Right ventricle myocardium inferior (tissue), 1 donor: ENCODE data around the gene NCKAP5. TPM values are rescaled to one million over a fixed set of nuclear protein-coding genes. Genes with fewer than 3 reads are reported as not detected.
"Not testable (repeated sequence)": the region's sequence is repeated elsewhere in the genome, so short reads cannot be mapped to it uniquely, and the experiment has no call there.

Experiments
- ATAC-seq: fragments of 200-7000 bp; cut with Tn5 transposase; one replicate; pipeline ENCODE4 v1.9.1; 2020; ENCODE audit warnings: mild to moderate bottlenecking, moderate library complexity
- DNase-seq: peaks from one replicate; pipeline ENCODE4 v3.0.0; 2021; ENCODE audit errors: missing footprints
- intact Hi-C: fragments of 100-400 bp; cut with DNase I; formaldehyde crosslinking; loops from one replicate; pipeline ENCODE4 v1.11.0; 2022
- total RNA-seq: library from RNA; stranded (reverse); fragmentation: NEBNext Ultra II Directional; extraction: Animal tissue kit (Norgen Biotek cat#: 25700); gene quantifications from one replicate; pipeline ENCODE4 v1.2.1, GENCODE V29; 2021
- donor health status: DM: no; HTN: yes; CAD: no; lungs with severe emphysema.

Gene NCKAP5
- total RNA-seq, 1 donor from 2014 or later, result 4.3 TPM

- ATAC-seq (no peak), DNase-seq (no peak)
- intact Hi-C loops, result no loop called here
Observed at GRCh38 chr2:132733094-132733493, 835.2 kb downstream of the NCKAP5 start.

DNA sequence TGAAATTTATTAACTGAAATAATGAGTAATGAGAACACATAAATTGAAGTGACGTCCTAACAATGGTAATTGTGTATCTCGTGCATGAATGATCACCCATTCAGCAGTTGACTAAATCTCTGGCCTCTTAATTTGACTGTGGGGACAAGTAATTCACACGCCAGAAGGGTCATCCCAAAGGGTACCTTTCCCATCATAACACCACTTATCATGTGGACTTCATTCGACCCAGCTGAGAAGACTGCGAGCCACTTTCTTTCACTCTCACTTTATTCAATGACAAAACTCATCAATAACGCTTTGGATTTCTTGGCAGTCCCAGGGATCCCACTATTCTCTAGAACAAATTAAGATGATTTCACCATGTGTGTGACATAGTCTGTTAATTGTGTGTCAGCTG is 835.6 kb downstream of the NCKAP5 start:
- DNase-seq (no peak), ATAC-seq (no peak)
- intact Hi-C loops, result no loop called here

DNA sequence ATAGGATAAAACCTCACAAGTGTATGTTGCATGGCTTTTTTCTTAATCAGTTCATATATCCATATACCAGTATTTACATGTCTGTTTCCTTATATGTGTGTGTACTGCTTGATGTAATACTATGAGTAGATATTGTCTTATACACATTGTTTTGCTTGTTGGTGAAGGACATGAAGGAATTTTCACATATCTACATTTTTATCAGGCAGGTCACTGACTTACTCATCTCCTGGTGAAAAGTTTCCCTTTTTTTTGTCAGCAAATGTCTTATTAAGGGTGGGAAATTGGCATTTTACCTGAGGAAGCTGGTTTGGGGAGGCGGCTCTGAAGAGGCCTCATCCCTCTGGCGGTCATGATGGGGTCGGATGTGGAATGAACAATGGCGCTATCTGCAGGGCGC is 836.8 kb downstream of the NCKAP5 start:
- intact Hi-C loops, result no loop called here
- ATAC-seq (no peak), DNase-seq (no peak)

DNA sequence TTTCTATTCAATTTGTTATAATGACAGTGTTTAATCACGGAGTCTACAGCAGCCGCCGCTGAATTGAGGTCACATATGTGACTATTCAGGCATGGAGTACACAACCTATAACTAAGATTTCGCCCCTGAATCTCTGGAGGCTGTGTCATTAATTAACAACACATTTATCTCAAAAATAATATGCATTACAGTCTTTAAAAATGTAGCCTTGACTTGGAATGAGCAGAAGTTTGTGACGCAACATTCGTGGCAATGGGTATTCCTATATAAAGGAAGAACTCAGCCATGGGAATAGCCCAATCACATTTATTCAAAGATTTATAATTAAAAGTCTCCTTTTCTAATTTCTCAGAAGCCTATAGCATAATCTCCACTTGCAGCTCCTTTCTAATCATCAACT is 837.7 kb downstream of the NCKAP5 start:
- ATAC-seq (no peak), DNase-seq (no peak)
- intact Hi-C loops, result no loop called here

- intact Hi-C loops, result no loop called here
- ATAC-seq (no peak), DNase-seq (no peak)
Observed at GRCh38 chr2:132729522-132729921, 838.7 kb downstream of the NCKAP5 start.

DNA sequence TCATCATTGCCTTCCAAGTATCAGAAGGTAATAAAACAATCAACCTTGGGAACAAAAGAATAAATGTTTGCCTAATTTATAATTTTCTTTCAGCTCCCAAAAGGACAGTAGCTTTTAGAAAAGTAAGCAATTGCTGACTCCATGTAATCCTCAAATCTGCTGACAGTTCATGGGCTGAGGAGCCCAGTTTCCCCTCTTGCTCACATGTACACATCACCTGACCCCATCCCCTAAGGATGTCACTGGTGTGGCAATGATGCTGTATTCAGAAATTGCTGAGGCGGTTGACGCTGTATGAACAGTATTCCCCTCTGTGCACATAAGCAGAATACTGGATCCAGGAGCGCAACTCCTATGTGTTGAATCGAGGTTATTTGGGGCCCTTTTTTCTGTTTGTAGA is 842.1 kb downstream of the NCKAP5 start:
- ATAC-seq (no peak), DNase-seq (no peak)
- intact Hi-C loops, result no loop called here

GRCh38 chr2:132725748-132726147 is 842.5 kb downstream of the NCKAP5 start:
- no peak for ATAC-seq
- no peak for DNase-seq
- intact Hi-C loops, result no loop called here

GRCh38 chr2:132725148-132725547 is 843.1 kb downstream of the NCKAP5 start:
- DNase-seq, result no peak
- no peak for ATAC-seq
- intact Hi-C loops, result no loop called here

DNA sequence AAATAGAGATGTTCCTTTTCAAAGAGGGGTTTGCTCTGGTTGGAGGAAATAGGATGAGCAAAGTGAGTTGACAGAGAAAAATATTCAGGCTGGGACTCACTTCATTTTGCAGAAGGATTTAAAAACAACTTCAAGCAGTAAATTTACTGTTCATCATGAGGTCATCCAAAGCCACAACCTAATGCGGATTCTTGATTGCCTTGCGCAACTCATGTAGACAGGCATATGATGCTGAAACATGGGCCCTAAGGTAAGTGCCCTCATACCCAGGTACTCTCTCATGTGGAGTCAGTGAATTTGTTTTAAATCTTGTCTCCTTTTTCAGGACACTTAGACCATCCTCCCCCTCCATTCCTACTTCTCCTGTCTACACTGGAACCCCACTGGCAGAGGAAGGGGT is 846.3 kb downstream of the NCKAP5 start:
- intact Hi-C loops, result no loop called here
- ATAC-seq, result no peak
- no peak for DNase-seq

DNA sequence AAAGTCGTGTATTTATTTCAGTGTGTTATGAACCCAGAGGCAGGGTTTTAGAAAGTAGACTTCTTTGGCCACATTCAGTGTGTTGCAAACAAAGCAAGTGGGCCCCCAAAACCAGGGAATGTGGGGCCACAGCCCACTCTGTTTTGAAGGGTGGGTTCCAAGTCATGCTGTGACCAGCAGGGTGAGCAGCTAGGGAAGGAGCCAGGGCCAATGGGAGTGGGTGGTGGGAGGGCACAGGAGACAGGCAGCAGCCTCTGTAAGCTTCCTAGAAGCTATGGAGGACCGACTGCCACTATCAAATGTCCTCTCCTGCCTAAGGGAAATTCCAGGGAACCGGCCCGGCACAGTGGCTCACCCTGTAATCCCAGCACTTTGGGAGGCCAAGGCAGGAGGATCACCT is 847.9 kb downstream of the NCKAP5 start:
- intact Hi-C loops, result no loop called here
- ATAC-seq, result no peak
- no peak for DNase-seq

DNA sequence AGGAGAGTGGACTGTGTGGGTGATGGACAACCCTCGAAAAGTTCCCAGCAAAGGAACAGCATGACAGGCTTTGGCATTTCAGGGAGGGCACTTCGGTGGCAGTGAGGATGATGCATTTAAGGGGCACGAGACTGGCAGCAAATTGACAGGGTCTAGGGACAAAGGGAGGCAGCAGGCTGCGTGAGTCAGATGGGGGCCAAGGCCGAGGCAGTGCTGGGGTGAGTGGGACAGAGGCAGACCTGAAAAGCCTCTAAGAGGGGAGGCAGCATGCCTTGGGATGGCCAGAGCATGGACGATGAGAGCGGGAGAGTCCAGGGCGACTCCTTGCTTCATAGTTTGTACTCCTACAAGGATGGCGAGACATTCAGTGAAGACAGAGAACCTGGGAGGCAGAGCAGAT is 848.8 kb downstream of the NCKAP5 start:
- intact Hi-C loops, result no loop called here
- DNase-seq, result no peak
- no peak for ATAC-seq

GRCh38 chr2:132716954-132717353 is 851.3 kb downstream of the NCKAP5 start:
- intact Hi-C loops, result no loop called here
- DNase-seq, result no peak
- ATAC-seq, result no peak

- intact Hi-C loops, result no loop called here
- DNase-seq (no peak), ATAC-seq (no peak)
Observed at GRCh38 chr2:132715386-132716351, 852.6 kb downstream of the NCKAP5 start.

DNA sequence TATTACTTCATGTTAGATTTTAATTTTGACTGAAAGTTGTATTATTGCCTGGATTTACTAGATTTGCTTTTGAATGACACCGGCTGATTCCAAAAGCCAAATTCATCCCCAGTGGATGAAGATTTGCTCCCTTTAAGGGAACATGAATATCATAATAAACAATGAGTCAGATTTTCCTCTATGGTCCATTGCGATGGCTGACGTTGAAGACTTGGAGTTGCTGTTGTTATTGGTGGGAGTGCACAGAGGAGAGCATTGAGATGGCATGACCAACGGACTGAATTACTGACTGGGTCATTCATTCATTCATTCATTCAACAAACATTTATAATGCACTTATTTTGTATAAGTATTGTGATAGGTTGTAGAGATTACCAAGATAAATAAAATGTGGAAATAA is 864.9 kb downstream of the NCKAP5 start:
- intact Hi-C loops, result no loop called here
- no peak for ATAC-seq

DNA sequence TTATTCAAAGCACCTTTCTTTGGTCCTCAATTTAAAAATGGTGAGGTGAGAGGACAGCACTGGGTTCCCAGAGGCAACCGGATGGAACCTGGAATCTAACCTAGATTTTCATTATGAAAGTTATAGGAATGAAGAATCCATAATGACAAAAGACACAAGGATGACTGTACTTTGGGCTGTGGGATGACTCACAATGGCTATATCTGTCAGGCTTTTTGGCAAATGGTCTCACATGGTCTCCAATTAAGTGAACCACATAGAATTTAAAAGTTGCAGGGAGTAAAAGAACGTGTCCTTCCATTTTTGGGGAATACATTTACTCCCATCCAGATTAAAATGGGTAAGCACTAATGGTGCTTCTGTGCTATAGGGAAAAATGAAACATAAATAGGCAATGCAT is 866.5 kb downstream of the NCKAP5 start:
- ATAC-seq (no peak), DNase-seq (no peak)
- intact Hi-C loops, result no loop called here

More for the DNA sequence above, 864.9 kb downstream of the NCKAP5 start:
- DNase-seq, result no peak

GRCh38 chr2:132699802-132700201 is 868.5 kb downstream of the NCKAP5 start:
- intact Hi-C loops, ATAC-seq: not testable (repeated sequence)

GRCh38 chr2:132698347-132698746 is 869.9 kb downstream of the NCKAP5 start:
- DNase-seq, ATAC-seq, intact Hi-C loops: not testable (repeated sequence)

More at GRCh38 chr2:132699802-132700201, 868.5 kb downstream of the NCKAP5 start:
- DNase-seq, result not testable (repeated sequence)

DNA sequence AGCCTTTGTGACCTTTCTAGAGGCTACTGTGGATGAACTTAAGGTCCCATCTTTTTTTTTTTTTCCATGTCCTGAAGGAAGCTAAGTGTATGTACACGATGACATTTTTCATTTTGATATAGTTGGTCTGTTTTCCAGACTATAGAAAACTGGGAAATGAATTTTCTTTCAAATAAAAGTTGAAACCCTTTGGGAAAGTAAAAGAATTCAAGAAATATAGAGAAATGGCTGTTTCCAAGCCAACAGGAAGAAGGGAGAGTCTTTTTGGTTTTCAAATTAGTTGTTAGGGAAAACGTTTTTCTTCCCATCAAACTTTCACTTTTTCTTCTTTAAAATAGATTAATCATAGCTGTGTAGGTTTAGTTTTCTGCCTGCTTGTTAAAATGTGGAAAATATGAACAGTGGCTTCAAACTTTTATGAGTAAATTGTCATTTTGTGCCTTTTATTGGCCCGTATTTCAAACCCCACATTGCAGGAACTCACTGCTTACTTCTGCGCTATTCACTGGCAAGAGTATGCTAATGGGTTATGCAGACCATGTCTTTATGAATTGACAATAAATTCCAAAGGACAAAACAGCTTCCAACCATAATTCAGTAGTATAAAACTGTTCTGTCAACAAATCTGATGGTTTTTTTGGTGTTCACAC is 870.6 kb downstream of the NCKAP5 start:
- intact Hi-C loops, result no loop called here
- ATAC-seq, result no peak

GRCh38 chr2:132692816-132693215 is 875.4 kb downstream of the NCKAP5 start:
- ATAC-seq (no peak), DNase-seq (no peak)
- intact Hi-C loops, result no loop called here

More for the DNA sequence above, 870.6 kb downstream of the NCKAP5 start:
- DNase-seq, result no peak

DNA sequence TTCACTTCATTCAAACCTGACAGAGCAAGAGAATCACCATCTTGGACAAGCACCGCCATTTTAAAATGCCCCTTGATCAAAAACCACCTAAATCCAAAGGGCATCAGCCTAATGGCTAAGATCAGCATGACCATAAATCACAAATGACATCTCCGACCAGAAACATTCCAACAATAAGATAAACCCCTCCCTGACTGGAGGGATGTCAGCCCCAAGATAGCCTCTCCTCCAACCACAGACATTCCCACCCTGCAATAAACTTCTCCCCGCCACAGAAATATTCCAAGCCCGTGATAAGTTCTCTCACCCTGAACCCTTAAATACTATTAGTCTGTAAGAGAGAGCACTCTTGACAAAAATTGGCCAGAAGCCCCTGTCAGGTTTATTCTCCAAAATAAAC is 876.7 kb downstream of the NCKAP5 start:
- ATAC-seq (no peak), DNase-seq (no peak)
- intact Hi-C loops, result no loop called here
